HG03520 (cell line): ENCODE data around the gene PPFIA3.
"Not testable (repeated sequence)": the region's sequence is repeated elsewhere in the genome, so short reads cannot be mapped to it uniquely, and the experiment has no call there.

ENCODE experiments used
- ATAC-seq: cut with Tn5 transposase; IDR thresholded peaks from one replicate; pipeline ENCODE4 v1.9.1; 2021; ENCODE audit warnings: mild to moderate bottlenecking, moderate library complexity; ENCODE audit not compliant: unreplicated experiment

Gene PPFIA3

DNA sequence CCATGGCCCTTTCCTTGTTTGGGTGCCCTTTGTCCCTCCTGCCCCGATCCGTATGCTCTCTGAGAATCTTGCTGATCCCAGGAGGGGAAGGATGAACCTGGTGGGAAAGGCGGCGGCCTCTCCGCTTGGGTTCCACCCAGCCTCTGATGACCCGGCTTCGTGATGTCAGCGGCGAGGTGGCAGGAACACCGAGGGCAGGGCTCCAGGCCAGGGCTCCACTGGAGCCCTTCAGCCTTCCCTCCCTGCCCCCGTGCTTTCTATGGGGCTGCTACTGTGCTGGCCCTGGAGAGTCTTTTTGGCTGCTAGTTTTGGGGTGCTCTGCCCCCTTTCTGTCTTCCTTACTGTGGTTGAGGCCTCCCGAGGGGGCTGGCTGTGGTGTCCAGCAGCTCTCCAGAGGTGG, 17.0 kb upstream of the PPFIA3 start:
- ATAC-seq: no peak

DNA sequence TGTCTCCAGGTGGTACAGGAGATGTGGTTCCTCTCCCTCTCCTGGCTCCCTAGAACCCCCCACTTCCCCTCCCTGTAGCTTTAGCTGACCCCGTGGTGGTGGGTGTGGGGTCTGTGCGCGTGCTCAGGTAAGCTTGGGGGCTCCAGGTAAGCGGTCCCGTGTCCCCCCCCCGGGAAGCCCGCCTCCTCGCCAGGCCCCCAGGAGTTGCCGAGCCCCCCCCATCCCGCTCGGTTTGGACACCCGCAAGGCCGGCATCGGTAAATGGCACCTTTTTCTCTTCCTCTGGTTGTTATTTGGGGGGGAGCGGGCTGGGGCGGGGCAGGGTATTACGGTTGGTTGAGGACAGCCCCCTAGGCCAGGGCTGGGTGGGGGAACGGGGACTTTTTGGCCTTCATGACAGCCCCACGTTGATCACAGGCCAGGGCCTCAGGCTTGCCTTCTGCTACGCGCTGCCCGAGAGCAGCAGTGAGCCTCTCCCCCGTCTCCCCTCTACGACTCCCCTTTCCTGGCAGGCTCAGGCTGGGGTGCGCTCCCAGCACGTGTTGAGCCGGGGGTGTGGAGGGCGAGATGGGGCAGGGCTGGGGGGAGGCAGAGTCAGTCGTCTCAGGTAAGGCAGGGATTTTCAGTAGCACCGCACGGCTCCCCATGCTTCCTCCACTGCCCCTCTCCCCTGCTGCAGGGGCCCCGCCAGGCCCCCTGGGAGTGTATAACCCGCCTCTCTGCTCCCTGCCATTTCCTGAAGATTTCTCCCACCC, 15.8 kb upstream of the PPFIA3 start:
- ATAC-seq: no peak

DNA sequence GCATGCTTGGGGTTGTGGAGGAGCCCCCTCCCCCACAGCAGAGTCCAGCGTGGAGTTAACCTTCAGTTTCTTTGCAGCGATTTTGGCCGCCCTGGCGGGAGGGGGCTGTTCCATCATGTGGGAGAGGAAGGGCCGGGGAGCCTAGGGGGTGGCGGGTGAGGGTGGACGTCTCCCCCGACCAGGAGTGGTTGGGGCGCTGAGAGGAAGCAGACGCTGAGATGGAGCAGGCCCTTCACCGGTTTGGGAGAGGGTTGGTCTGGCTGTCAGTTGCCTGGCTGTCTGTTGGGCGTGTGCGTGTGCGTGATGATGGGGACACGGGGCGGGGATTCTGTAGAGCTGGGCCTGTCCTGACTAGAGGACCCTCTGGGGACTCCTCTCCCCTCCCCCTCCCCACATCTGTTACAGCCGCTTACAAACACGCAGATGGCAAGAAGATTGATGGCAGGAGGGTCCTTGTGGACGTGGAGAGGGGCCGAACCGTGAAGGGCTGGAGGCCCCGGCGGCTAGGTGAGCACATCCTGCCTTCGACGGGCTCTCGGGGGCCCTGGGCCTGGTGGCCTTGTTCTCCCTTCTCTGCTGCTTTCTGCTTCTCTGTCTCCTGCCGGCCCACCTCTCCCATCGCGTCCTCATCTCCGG, 15.0 kb upstream of the PPFIA3 start:
- ATAC-seq: no peak

DNA sequence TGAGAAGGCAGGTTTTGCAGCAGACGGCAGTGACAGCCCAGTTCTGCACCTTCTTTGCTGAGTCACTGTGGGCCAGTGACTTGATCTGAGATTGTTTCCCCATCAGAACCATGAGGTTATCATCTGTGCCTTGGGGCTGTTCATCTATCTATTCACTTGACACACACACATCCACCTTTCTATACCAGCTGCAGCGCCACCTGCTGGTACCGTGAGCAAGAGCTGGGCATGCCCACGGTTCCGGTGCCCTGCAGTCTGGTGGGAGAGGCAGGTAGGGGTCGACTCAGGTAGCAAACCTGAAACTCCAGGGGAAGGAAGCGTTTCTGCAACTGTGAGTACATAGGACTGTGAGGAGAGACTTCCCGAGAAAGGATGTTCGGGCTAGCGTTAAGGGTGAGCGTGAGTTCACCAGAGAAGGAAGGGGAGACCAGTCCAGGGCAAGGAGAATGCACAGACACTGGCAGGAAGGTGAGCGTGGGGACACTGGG, 12.7 kb upstream of the PPFIA3 start:
- no peak for ATAC-seq

DNA sequence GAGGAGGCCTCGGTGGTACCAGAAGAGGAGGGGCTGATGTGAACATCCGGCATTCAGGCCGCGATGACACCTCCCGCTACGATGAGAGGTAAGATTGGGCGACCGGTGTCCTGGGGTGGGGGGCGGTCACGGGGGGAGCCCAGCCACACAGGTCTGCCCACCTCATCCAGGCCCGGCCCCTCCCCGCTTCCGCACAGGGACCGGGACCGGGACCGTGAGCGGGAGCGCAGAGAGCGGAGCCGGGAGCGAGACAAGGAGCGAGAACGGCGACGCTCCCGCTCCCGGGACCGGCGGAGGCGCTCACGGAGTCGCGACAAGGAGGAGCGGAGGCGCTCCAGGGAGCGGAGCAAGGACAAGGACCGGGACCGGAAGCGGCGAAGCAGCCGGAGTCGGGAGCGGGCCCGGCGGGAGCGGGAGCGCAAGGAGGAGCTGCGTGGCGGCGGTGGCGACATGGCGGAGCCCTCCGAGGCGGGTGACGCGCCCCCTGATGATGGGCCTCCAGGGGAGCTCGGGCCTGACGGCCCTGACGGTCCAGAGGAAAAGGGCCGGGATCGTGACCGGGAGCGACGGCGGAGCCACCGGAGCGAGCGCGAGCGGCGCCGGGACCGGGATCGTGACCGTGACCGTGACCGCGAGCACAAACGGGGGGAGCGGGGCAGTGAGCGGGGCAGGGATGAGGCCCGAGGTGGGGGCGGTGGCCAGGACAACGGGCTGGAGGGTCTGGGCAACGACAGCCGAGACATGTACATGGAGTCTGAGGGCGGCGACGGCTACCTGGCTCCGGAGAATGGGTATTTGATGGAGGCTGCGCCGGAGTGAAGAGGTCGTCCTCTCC, 11.5 kb upstream of the PPFIA3 start:
- no peak for ATAC-seq

DNA sequence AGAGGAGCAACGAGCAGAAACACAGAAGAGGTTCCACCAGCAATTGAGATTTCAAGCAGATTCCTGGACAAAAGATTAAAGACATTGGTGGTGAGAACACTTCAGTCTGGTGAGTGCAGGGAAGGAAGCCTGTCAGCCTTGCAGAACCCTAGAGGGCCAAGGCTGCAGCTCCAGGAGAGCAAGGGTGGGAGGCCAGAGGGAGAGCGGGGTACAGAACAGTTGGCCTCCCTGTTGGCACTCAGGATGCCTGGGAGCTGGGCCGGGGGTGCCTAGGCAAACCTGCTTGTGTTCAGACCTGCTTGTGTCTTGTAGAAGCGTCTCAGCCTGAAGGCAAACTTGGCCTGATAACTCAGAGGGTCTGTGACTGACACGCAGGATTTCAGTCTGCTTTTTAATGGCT, 10.3 kb upstream of the PPFIA3 start:
- ATAC-seq: no peak

DNA sequence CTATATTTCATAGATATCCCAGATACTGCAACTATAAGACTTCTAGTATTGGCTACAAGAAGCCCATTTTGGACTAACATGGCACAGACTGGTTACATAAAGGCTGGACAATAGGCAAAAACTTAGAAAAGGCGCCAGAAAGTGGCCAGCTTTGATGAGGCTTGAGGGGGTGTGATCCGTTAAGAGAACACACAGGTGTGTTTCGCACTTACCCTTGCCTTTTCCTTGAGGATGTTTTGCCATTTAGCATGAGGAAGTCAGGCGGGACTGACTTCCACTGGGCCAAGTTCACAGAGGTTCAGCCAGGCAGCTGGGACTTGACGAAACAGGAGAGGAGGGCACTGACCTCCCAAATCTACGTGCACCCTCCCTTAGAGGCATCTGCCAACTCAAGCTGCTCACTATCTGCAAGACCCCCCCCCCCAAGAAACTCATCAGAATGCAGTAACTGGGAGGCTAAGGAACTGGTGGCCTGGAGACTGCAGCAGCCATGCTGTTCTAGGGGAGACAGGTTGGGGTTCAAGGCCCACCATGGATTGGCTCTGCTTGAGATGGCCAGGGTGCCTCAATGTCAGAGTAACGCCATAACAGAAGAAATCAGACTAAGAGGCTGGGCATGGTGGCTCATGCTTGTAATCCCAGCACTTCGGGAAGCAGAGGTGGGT, 9.6 kb upstream of the PPFIA3 start:
- no peak for ATAC-seq

DNA sequence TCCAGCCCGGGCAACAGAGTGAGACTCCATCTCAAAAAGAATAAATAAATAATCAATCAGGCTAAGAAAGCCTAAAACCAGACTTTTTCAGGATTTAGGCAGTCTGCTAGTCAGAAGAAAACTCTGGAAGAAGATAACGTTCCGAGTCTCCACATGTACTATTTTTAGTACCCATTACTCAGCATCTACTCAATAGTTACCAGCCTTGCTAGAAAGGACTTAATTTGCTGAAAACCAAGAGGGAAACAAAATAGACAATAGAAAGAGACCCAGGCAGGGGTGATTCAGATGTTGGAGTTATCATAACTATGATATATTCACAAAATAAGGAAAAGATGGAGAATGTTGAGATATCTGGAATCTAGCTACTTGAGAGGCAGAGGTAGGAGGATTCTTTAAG, 8.8 kb upstream of the PPFIA3 start:
- no peak for ATAC-seq

DNA sequence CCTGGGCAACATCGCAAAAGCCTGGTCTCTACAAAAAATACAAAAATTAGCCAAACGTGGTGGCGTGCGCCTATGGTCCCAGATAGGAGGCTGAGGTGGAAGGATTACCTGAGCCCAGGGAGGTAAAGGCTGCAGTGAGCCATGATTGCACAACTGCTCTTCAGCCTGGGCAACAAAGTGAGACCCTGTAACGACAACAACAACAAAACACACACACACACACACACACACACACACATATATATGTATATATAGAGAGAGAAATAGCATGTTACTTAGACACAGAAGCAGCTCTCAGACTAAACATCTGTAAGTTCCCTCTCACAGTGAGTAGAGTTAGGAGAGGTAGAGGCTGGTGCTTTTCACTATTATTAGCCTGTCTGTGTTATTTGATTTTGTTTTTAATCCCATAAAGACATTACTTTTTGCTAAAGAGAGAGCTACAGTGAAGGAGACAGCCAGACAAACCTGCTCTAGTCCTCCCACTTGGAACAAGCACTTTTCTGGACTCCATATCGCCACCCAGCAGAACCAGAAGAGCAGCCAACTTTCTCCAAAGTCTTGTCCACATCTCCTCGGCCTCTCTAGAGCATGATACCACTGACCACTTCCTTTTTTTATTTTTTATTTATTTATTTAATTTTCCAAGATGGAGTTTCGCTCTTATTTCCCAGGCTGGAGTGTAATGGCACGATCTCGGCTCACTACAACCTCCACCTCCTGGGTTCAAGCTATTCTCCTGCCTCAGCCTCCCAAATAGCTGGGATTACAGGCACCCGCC, 7.9 kb upstream of the PPFIA3 start:
- no peak for ATAC-seq

DNA sequence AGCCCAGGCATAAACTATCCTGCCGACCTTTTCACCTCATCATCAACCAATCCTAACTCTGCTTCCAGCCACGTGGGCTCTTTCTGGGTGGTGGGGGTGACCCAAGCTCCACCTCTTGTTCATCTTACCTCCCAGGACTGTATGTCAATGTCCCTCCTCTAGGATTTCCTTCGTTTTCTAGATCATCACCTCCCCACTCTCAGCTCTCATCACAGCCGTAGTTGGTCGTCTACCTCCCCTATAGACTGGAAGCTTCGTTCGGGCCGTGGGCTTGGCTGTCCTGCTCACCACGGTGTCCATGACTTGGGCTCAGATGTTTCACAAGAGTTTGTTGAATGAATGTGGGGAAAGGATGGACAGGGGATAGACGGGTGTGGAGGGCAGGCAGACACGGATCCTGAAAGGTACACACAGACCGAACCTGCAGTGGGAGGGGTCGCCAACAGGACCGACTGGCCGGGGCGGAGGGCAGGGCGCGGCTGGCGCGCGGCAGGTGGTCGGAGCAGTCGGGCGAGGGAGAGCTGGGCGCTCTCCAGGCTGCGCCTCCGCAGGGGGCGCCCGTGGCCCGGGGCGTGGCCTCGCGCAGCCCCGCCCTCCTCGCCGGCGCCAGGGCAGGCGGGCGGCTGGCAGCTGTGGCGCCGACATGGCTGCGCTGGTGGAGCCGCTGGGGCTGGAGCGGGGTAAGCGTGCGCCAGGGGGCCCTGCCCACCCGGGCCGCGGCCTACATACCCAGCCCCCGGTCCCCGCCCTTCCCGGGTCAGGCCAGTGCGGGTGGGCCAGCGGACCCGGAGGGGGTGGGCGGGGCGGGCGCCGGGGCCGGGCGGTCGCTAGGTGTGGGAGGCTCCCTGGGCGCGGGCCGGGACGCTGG, 5.3 kb upstream of the PPFIA3 start, which contains the start of gene LIN7B:
TSS of gene LIN7B (plus strand) at position 609 of the 868 bp plus-strand sequence. CDS start at position 644, 35 bp downstream.
- no peak for ATAC-seq

DNA sequence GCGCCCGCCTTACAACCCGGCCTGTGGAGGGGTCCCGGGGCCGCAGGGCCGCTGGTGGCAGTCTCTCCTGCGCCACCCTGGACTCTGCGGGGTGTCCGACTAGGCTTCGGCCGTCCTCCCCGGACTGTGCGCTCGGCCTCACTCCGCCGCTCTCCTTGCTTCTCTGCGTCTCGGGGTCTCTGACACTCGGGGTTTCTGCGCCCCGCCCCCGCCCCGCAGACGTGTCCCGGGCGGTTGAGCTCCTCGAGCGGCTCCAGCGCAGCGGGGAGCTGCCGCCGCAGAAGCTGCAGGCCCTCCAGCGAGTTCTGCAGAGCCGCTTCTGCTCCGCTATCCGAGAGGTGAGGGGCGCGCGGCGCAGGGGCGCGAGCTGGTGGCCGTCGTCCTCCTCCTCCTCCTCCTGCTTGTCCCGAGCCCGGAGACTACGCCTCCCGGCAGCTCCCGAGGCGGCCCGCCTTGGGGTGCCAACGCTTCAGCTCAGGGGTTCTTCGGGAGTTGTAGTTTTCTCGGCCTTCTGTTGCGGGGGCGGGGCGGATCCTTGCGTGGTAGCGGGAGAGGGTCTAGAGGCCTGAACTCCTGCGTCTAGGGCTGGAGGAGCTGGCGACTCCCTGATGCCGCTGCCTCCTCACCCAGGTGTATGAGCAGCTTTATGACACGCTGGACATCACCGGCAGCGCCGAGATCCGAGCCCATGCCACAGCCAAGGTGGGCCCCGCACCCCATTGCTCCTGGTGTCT, 4.5 kb upstream of the PPFIA3 start:
- ATAC-seq: no peak

DNA sequence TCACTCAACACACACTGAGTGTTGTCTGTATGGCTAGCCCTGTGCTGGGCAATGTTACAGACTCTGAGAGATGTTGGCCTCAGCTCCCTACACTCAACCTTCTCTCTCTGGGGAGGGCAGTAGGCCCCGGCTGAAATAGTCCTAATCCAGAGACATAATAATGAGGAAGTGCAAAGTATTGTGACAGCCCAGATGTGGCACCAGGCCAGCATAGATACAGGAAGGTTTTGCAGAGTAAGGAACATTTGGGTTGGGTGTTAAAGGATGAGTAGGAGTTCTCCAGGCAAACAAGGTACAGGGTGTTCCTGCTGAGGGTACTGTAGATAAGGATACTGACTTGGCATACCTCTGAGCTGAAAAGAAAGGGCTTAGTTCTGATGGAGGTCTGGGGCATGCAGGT, 2.8 kb upstream of the PPFIA3 start:
- ATAC-seq: no peak

DNA sequence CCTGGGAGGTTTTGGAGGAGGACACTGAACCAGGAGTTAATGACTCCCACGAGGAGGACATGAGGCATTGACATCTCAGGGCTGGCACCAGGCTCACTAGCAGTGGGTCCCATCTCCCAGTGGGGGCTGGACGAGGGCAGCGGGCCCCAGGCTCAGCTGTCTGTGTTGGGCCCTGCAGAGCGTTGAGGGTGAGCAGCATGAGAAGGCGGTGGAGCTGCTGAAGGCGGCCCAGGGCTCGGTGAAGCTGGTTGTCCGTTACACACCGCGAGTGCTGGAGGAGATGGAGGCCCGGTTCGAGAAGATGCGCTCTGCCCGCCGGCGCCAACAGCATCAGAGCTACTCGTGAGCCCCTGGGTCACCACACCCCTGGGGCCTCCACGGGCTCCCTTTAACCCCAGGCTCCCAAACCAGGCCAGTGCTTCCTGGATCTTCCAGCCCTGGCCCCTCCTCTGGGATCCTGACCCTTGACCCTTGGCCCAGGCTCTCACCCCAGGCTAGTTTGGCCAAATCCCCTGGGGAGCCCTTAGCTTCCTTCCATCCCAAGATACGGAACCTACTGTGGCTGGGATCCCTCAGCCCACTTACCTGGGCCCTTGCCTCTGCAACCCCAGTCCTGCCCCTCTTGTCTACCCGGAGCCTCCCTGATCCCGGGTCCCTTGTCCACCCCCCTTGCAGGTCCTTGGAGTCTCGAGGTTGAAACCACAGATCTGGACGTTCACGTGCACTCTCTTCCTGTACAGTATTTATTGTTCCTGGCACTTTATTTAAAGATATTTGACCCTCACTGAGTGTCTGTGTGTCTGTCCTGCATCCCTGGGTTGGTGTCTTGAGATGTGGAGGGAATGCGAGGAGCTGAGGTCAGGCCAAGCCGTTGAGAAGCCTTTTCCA, 1.4 kb upstream of the PPFIA3 start:
- ATAC-seq: no peak

DNA sequence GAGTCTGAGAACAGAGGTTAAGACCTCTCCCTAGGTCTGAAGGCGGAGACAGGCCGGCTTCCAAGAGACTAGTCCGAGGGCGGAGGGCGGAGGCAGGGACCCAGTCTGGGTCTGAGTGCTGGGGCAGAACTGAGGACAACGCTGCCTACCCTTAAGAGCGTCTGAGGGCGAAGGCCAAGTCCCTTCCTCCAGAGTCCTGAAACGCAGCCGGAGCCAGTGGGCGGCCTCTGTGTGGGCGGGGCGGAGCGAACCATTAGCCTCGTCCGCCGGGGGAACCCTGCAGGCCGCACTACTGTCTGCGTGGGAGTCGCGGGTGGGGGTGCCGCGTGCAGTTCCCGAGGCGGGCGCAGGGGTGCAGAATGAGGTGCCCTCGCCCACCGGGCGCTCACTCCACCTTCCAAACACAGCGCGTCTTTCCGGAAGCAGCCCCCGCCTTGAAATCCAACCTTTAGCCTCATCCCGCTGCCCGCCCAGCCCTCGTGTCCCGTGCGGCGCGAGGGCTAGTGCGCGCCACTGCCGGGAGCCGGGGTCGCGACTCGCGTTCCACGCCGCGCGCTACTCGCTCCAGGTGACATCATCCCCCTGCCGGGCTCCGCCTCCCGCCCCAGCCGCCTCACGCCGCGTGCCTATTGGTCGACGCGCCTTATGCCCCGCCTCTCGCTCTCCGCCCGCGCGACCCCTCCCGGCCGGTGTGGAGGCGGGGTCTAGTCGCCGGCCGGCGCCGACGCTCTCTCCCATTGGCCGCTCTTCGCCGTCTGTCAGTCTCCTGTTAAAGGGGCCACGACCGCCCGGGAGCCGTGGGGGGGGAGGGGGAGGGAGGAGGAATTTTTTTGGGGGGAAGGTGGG, 556 bp upstream of the PPFIA3 start, which contains the start of gene C19orf73:
TSS of gene C19orf73 (minus strand) at position 579 of the 846 bp plus-strand sequence. CDS start at position 458, 121 bp downstream.
- peak; percentile 64 for ATAC-seq

DNA sequence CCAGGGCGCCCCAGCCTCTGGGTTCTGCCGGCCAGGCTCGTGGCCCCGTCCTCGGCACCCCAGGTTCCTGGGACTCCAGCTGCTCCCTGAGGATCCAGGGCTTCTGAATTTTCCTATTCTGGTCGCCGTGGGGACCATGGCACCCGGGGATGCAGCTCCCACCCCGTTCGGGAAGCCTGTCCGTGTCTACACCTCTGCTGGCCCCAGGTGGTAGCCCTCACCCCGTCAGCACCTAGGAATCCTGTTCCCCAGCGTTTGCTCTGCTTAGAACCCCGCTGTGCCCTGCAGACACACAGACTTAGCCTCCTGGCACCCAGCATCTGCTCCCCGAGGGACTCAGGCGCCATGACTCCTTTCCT, 960 bp downstream of the PPFIA3 start:
- no peak for ATAC-seq

DNA sequence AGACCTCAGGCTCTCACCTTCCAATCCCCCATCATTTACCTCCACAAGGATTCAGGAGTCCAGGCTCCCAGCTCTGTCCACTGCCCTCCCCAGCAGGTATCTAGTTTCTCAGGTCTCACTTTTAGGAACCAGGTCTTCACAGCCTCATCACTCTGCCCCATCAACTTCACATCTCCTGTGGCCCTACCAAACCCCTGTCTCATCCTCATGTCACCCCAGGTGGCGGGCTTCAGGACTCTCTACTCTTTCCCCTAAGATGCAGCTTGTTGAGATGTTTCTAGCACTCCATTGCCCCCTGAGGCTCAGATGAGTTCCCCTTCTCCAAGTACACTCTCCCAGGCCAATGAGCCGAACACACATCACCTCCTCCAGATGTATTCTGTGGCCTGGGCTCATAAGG, 1.5 kb downstream of the PPFIA3 start:
- no peak for ATAC-seq

DNA sequence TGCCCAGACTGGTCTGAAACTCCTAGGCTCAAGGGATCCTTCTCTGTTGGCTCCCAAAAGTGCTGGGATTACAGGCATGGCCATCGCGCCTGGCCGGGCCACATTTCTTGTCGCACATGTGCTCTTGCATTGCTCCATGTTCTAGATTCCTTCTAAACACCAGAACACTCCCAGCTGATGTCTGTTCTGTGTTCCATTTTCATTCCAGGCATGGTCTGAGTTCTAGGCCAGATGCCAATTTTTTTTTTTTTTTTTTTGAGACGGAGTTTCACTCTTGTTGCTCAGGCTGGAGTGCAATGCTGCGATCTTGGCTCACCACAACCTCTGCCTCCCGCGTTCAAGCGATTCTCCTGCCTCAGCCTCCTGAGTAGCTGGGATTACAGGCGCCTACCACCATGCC, 2.5 kb downstream of the PPFIA3 start:
- not testable (repeated sequence) for ATAC-seq
